Peyer's patch (tissue), 4 donors: ENCODE results near the gene MAOA. TPM values are rescaled to one million over a fixed set of nuclear protein-coding genes. Genes with fewer than 3 reads are reported as not detected.

Source experiments
- DNase-seq, 3 donors: peaks; one replicate each; pipeline ENCODE4 v3.0.0-alpha.2; 2017 to 2019
- H3K27ac ChIP-seq, 4 donors: fragments of 200-600 bp; sonication (generic); one replicate each; pipeline ENCODE4 v1.5.1; 2016 to 2019
- H3K27me3 ChIP-seq, 2 donors: fragments of 200-600 bp; sonication (generic); one replicate each; pipeline ENCODE4 v1.5.1; 2019
- H3K36me3 ChIP-seq, 3 donors: fragments of 200-600 bp; sonication (generic); one replicate each; pipeline ENCODE4 v1.5.1; 2016 to 2019
- H3K4me1 ChIP-seq, 4 donors: fragments of 200-600 bp; sonication (generic); one replicate each; pipeline ENCODE4 v1.5.1; 2016 to 2019
- H3K4me3 ChIP-seq, 4 donors: fragments of 200-600 bp; sonication (generic); 1 replicate in 3 of 4; 2 replicates in 1 of 4; pipeline ENCODE4 v1.5.1; 2016 to 2019; ENCODE audit warnings: mild to moderate bottlenecking in 1 of 4
- H3K9me3 ChIP-seq, 4 donors: fragments of 200-600 bp; sonication (generic); one replicate each; pipeline ENCODE4 v1.5.1; 2016 to 2019; ENCODE audit warnings: mild to moderate bottlenecking in 1 of 4
- CTCF ChIP-seq, 6 experiments: fragments of 450-650 bp in 4 of 6; fragments of 200-600 bp in 2 of 6; sonication (generic) in 1 of 6; IDR thresholded peaks; one replicate each; pipeline ENCODE4 v1.5.1; 2017 to 2019; ENCODE audit warnings: antibody characterized with exemption in 6 of 6, mild to moderate bottlenecking in 3 of 6, moderate library complexity in 1 of 6
- POLR2A ChIP-seq, 2 donors: fragments of 450-650 bp; IDR thresholded peaks; one replicate each; pipeline ENCODE4 v1.5.1; 2017; ENCODE audit warnings: antibody characterized with exemption in 2 of 2, mild to moderate bottlenecking in 2 of 2, moderate library complexity in 2 of 2
- total RNA-seq, 4 donors: library from RNA; depleted of rRNA; stranded (reverse); fragments of >200 nt; gene quantifications; one replicate each; pipeline ENCODE4 v1.1.0, GENCODE V29; 2016

Gene MAOA
- total RNA-seq, 4 donors from 2014 or later: 171 to 883 (median 688) TPM

GRCh38 chrX:43654431-43655150 lies 1.5 kb upstream of the MAOA start:
- Histone ChIP-seq H3K9me3 (no peaks in the 10 kb centered on the region), H3K4me1 (no peaks in the 10 kb centered on the region), H3K36me3 (no peaks in the 10 kb centered on the region), H3K27ac (peak overlapping the region; percentile 65 to 97 (median 88)), H3K4me3 (peak overlapping the region; percentile 53 to 84 (median 70)), H3K27me3 (no peaks in the 10 kb centered on the region)
- TF ChIP-seq POLR2A (IDR thresholded peaks at IDR 0.05) (peak; percentile 70 to 88), CTCF (IDR thresholded peaks at IDR 0.05) (peak in 2 of 6 experiments; percentile 32 to 37)
- peak; percentile 75 to 96 (median 92) for DNase-seq

- H3K4me1 ChIP-seq: no peaks in the 10 kb centered on the region
- TF ChIP-seq POLR2A (IDR thresholded peaks at IDR 0.05) (no peak), CTCF (IDR thresholded peaks at IDR 0.05) (no peak)
- peak; percentile 16 to 64 (median 52) for DNase-seq
These were observed 721 bp upstream of the MAOA start for GRCh38 chrX:43655151-43656004.

GRCh38 chrX:43657671-43658070 lies 1.6 kb downstream of the MAOA start:
- no peak for DNase-seq
- TF ChIP-seq POLR2A (IDR thresholded peaks at IDR 0.05) (no peak), CTCF (IDR thresholded peaks at IDR 0.05) (no peak)
- Histone ChIP-seq H3K27me3 (no peaks in the 10 kb centered on the region), H3K27ac (peak overlapping the region in 3 of 4 donors; percentile 12 to 65 (median 65)), H3K4me3 (peak overlapping the region in 3 of 4 donors; percentile 14 to 84 (median 53)), H3K4me1 (no peaks in the 10 kb centered on the region), H3K36me3 (no peaks in the 10 kb centered on the region), H3K9me3 (no peaks in the 10 kb centered on the region)

More at GRCh38 chrX:43655151-43656004, 721 bp upstream of the MAOA start:
- H3K36me3 ChIP-seq: no peaks in the 10 kb centered on the region
- H3K4me3 ChIP-seq: peak overlapping the region; percentile 53 to 84 (median 70)
- peak overlapping the region; percentile 65 to 97 (median 88) for H3K27ac ChIP-seq
- no peaks in the 10 kb centered on the region for H3K27me3 ChIP-seq
- H3K9me3 ChIP-seq: no peaks in the 10 kb centered on the region

GRCh38 chrX:43661521-43662240 lies 5.6 kb downstream of the MAOA start:
- Histone ChIP-seq H3K36me3 (no peaks in the 10 kb centered on the region), H3K4me3 (peak overlapping the region in 2 of 4 donors; percentile 20 to 84), H3K27ac (peak overlapping the region in 2 of 4 donors; percentile 38 to 65), H3K27me3 (no peaks in the 10 kb centered on the region), H3K4me1 (peaks cover 0 to 3% (median 0%) of the 10 kb centered on the region in 4 donors), H3K9me3 (no peaks in the 10 kb centered on the region)
- TF ChIP-seq POLR2A (IDR thresholded peaks at IDR 0.05): no peak
- TF ChIP-seq CTCF (IDR thresholded peaks at IDR 0.05): no peak
- DNase-seq: no peak

GRCh38 chrX:43663173-43663572 lies 7.1 kb downstream of the MAOA start:
- TF ChIP-seq CTCF (IDR thresholded peaks at IDR 0.05) (no peak), POLR2A (IDR thresholded peaks at IDR 0.05) (no peak)
- H3K27me3 ChIP-seq: no peaks in the 10 kb centered on the region
- no peak for DNase-seq
- peaks cover 0 to 3% (median 0%) of the 10 kb centered on the region in 4 donors for H3K4me1 ChIP-seq
- H3K9me3 ChIP-seq: no peaks in the 10 kb centered on the region
- peak overlapping the region in 2 of 4 donors; percentile 64 to 65 for H3K27ac ChIP-seq
- H3K36me3 ChIP-seq: no peaks in the 10 kb centered on the region
- H3K4me3 ChIP-seq: peak overlapping the region in 2 of 4 donors; percentile 16 to 84
